Epithelial cell of esophagus (primary cell): ENCODE measurements around the gene UBC.

Experiments used
- DNase-seq: peaks from one replicate; pipeline ENCODE4 v3.0.0; 2010; ENCODE audit warnings: low read depth
- H3K4me3 ChIP-seq: 2 replicates; pipeline ENCODE4 v1.5.1; 2011; ENCODE audit warnings: mild to moderate bottlenecking, low read length, control low read depth
- TF ChIP-seq, protein P1 (sequence below): IDR thresholded peaks from 2 replicates; pipeline ENCODE4 v1.5.1; 2011; ENCODE audit warnings: low read depth, mild to moderate bottlenecking, low read length, control low read depth, inconsistent platforms; ENCODE audit not compliant: insufficient read depth; ENCODE audit errors: missing control alignments

Gene UBC

DNA sequence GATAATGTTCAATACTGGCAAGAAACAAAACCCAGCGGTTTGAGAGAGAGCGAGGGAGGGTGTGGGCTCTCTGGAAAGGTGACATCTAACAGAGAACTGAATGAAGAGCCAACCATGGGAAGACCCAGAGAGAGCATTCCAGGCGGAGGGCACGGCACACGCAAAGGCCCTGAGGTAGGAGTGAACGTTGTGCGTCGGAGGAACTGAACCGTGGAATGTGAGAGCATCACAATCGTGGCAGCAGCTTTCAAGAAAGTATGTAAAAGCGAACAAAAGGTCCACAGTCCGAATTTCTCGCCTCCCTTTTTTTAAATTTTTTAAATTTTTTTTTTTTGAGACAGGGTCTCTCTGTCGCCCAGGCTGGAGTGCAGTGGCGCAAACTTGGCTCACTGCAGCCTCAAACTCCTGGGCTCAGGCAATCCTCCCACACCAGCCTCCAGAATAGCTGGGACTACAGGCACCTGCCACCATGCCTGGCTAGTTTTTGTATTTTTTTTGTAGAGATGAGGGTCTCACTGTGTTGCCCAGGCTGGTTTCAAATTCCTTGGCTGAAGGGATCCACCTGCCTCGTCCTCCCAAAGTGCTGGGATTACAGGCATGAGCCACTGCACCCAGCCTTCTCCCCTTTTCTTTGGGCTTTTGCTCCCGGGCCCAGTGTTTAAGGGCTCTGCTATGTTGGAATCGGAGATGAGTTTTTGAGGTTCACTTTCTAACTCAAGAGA, 35.5 kb downstream of the UBC start:
- no peak overlapping the region for H3K4me3 ChIP-seq
- no peak for DNase-seq
- TF ChIP-seq, protein P1, sequence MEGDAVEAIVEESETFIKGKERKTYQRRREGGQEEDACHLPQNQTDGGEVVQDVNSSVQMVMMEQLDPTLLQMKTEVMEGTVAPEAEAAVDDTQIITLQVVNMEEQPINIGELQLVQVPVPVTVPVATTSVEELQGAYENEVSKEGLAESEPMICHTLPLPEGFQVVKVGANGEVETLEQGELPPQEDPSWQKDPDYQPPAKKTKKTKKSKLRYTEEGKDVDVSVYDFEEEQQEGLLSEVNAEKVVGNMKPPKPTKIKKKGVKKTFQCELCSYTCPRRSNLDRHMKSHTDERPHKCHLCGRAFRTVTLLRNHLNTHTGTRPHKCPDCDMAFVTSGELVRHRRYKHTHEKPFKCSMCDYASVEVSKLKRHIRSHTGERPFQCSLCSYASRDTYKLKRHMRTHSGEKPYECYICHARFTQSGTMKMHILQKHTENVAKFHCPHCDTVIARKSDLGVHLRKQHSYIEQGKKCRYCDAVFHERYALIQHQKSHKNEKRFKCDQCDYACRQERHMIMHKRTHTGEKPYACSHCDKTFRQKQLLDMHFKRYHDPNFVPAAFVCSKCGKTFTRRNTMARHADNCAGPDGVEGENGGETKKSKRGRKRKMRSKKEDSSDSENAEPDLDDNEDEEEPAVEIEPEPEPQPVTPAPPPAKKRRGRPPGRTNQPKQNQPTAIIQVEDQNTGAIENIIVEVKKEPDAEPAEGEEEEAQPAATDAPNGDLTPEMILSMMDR = no peak

DNA sequence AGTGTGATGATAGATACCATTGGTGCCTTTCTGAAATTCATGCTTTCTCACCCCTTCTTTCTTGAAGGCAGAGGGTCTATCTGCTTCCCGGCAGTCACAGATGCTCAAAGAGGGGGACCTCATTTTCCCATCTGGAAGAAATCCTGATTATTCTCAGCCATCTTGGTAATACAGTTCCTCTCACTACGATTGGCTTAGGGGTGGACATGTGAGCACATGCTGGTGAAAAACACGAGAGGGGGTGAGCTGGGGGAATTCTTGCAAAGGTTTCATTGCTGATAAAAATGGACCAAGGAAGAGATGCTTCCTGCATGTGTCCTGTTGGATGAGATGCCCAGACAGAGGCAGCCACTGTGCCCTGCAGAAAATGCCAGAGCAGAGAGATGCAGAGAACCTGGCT, 37.0 kb downstream of the UBC start:
- no peak overlapping the region for H3K4me3 ChIP-seq
- no peak for DNase-seq
- TF ChIP-seq, protein P1 = no peak

DNA sequence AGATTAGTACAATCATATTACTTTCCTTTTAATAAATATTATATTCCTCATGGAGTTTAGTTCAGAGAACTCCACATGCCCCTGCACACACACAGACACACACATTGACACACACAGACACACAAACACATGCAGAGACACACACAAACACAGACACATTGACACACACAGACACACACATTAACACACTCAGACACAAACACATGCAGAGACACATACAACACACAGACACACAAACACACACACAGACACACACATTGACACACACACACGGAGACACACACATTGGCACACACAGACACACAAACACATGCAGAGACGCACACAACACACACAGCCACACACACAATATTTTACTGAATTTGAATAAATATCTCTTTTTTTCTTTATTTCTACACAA, 38.3 kb downstream of the UBC start:
- no peak overlapping the region for H3K4me3 ChIP-seq
- DNase-seq = no peak
- TF ChIP-seq, protein P1 = no peak

DNA sequence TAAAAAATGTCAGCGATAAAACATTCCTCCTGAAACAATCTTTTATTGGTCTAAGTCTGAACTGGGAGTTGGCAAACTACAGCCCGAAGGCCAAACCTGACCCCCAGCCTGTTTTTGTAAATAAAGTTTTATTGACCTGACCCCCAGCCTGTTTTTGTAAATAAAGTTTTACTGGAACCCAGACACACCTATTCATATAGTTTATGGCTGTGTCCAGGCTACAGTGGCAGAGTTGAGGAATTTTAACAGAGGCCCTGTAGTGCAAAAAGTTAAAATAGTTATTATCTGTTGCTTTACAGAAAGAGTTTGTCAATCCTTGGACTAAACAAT, 38.7 kb downstream of the UBC start:
- TF ChIP-seq, protein P1 = no peak
- DNase-seq = no peak
- no peak overlapping the region for H3K4me3 ChIP-seq

DNA sequence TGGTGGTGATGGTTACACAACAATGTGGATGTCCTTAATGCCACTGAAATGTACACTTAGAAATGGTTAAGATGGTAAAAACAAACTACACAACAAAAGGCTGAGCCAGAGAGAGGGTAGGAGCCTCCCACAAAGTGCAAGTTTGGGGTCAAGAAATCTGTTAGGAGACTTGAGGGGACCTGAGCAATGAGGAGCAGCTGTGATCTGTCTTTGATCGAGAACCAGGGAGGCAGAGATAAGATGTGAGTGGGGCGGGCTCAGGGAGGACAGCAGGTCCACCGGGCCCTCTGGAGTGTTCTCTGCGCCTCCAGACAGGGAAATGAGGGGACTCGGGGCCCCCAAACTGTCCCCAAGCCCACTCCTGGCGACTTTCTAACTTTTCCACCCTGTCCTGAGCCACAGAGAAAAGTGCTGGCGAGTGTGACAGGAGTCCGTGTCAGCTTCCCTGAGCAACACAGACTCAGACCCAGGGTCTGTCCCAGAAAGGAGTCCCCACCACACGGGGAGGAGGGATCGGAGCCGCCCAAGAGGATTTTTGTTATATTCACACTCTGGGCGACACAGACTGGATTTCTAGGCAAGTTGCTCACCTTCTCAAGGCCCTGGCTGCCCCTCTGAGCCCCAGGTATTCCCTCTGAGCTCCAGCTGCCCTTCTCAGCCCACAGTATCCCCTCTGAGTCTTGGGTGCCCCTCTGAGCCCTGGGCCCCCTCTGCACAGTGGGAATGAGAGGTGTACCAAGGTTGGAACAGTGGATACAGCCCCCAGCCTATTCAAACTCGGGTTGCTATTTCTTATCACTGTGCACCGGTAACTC, 39.3 kb downstream of the UBC start:
- TF ChIP-seq, protein P1 = no peak
- H3K4me3 ChIP-seq = no peak overlapping the region
- DNase-seq = no peak

DNA sequence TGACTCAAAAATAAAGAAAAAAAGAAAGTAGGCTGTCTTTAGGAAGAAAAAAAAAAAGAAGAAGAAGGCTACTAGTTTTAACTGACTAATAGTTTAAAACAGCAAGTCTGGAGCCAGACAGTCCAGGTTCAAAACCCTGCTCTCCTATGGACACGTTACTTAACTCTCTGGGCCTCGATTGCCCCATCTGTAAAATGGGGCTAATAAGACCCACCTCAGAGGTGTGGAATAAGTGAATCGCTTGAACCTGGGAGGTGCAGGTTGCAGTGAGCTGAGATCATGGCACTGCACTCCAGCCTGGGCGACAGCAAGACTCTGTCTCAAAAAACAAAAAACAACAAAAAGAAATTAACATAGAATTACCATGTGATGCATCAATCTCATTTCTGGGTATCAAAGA, 40.3 kb downstream of the UBC start:
- DNase-seq = no peak
- H3K4me3 ChIP-seq = no peak overlapping the region
- TF ChIP-seq, protein P1 = no peak
